Ishikawa (cell line): ENCODE results near the gene FOXI2.

Source experiments
- EP300 ChIP-seq: IDR thresholded peaks from 2 replicates; pipeline ENCODE4 v1.6.1; 2012; ENCODE audit warnings: borderline replicate concordance
- TCF12 ChIP-seq: IDR thresholded peaks from 2 replicates; pipeline ENCODE4 v1.6.1; 2012; ENCODE audit warnings: low read depth
- TF ChIP-seq, protein P1 (sequence below): IDR thresholded peaks from 2 replicates; pipeline ENCODE4 v1.6.1; 2012
- TF ChIP-seq, protein P2 (sequence below): IDR thresholded peaks from 2 replicates; pipeline ENCODE4 v1.6.1; 2012

DNA sequence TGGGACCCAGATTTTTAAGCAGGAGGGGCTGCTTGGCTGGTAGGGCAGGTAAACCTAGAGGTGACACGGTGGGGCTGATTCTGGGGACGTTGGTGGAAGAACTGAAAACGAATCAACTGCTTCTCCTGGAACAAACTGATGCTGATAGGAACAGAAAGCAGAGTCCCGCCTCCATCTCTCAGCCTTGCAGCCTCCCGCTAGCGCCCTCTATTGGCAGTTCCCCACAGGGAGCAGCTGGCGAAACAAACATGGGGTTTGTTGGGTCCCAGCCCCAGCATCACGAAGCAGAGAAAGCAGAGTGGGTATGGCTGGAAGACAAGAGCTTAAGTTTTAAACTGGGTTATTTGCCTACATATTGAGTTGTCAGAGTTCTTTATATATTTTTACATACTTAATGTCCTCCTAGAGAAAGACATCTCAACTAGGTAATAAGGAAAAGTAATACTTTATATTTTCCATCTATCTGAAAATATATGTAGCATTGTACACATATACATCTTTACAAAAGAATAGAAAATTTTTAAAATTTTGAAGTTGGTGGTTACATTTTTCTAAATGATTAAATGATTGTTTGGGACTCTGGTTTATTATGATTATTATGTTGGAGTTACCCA lies 42.3 kb upstream of the FOXI2 start:
- TF ChIP-seq TCF12 (no peak), EP300 (no peak)
- TF ChIP-seq, protein P1, sequence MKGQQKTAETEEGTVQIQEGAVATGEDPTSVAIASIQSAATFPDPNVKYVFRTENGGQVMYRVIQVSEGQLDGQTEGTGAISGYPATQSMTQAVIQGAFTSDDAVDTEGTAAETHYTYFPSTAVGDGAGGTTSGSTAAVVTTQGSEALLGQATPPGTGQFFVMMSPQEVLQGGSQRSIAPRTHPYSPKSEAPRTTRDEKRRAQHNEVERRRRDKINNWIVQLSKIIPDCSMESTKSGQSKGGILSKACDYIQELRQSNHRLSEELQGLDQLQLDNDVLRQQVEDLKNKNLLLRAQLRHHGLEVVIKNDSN = no peak
- TF ChIP-seq, protein P2, sequence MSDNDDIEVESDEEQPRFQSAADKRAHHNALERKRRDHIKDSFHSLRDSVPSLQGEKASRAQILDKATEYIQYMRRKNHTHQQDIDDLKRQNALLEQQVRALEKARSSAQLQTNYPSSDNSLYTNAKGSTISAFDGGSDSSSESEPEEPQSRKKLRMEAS = peak; percentile 21; the same call in 1 of the 2 replicates
